GM23338 (cell line): ENCODE results near the gene PLXNC1. TPM values are rescaled to one million over a fixed set of nuclear protein-coding genes. Genes with fewer than 3 reads are reported as not detected.

Source experiments
- ATAC-seq: fragments of 200-7000 bp; cut with Tn5 transposase; 3 replicates; pipeline ENCODE4 v1.9.1; 2020
- DNase-seq: peaks from one replicate; pipeline ENCODE4 v3.0.0-alpha.2; 2015; ENCODE audit warnings: low spot score
- H2AFZ ChIP-seq: fragments of 200-600 bp; sonication (generic); 2 replicates; pipeline ENCODE4 v1.8.0; 2016; ENCODE audit warnings: antibody characterized with exemption, mild to moderate bottlenecking, moderate library complexity
- H3F3A ChIP-seq: fragments of 200-600 bp; sonication (generic); replicated peaks from 2 replicates; pipeline ENCODE4 v1.8.0; 2017; ENCODE audit warnings: antibody characterized with exemption, mixed run types, low read depth
- H3K27ac ChIP-seq: fragments of 200-600 bp; sonication (generic); 2 replicates; pipeline ENCODE4 v1.6.1; 2016; ENCODE audit warnings: low read depth
- H3K27me3 ChIP-seq: fragments of 200-600 bp; sonication (generic); 2 replicates; pipeline ENCODE4 v1.8.0; 2016; ENCODE audit warnings: mild to moderate bottlenecking, mixed run types, moderate library complexity; ENCODE audit not compliant: insufficient read depth
- H3K36me3 ChIP-seq: fragments of 200-600 bp; sonication (generic); 2 replicates; pipeline ENCODE4 v1.8.0; 2016; ENCODE audit warnings: mild to moderate bottlenecking; ENCODE audit not compliant: insufficient read depth
- H3K4me1 ChIP-seq: fragments of 200-600 bp; sonication (generic); 2 replicates; pipeline ENCODE4 v1.8.0; 2016; ENCODE audit warnings: mild to moderate bottlenecking, moderate library complexity; ENCODE audit not compliant: insufficient read depth
- H3K4me2 ChIP-seq: fragments of 200-600 bp; sonication (generic); 2 replicates; pipeline ENCODE4 v1.7.1; 2017; ENCODE audit warnings: mixed run types
- H3K4me3 ChIP-seq: fragments of 200-600 bp; sonication (generic); 2 replicates; pipeline ENCODE4 v1.6.1; 2016; ENCODE audit warnings: mixed run types
- H3K79me2 ChIP-seq: fragments of 200-600 bp; sonication (generic); replicated peaks from 2 replicates; pipeline ENCODE4 v1.8.0; 2017; ENCODE audit warnings: mild to moderate bottlenecking; ENCODE audit not compliant: insufficient read depth
- H3K9me2 ChIP-seq: fragments of 200-600 bp; sonication (generic); 2 replicates; pipeline ENCODE4 v1.8.0; 2017; ENCODE audit not compliant: insufficient read depth
- H4K20me1 ChIP-seq: fragments of 200-600 bp; sonication (generic); replicated peaks from 2 replicates; pipeline ENCODE4 v1.8.0; 2017; ENCODE audit warnings: mild to moderate bottlenecking; ENCODE audit not compliant: insufficient read depth
- H3K27ac Mint-ChIP-seq: 2 replicates; pipeline ENCODE4 v1.8.0; 2020; ENCODE audit warnings: inconsistent platforms, mild to moderate bottlenecking, moderate library complexity, mixed read lengths
- H3K27me3 Mint-ChIP-seq: 3 replicates; pipeline ENCODE4 v1.8.0; 2022; ENCODE audit warnings: low read depth, mild to moderate bottlenecking, moderate library complexity, mixed read lengths, inconsistent platforms; ENCODE audit not compliant: insufficient read depth, poor library complexity
- H3K36me3 Mint-ChIP-seq: 3 replicates; pipeline ENCODE4 v1.8.0; 2021; ENCODE audit warnings: low read depth, mild to moderate bottlenecking, inconsistent platforms, moderate library complexity, mixed read lengths
- H3K4me1 Mint-ChIP-seq: 3 replicates; pipeline ENCODE4 v1.8.0; 2020; ENCODE audit warnings: mild to moderate bottlenecking, inconsistent platforms, mixed read lengths
- H3K4me3 Mint-ChIP-seq: 3 replicates; pipeline ENCODE4 v1.8.0; 2021; ENCODE audit warnings: moderate library complexity, mild to moderate bottlenecking, inconsistent platforms, mixed read lengths
- H3K9me3 Mint-ChIP-seq: 3 replicates; pipeline ENCODE4 v1.8.0; 2020; ENCODE audit warnings: moderate library complexity, mild to moderate bottlenecking, inconsistent platforms, mixed read lengths
- CREB1 ChIP-seq: fragments of 250-450 bp; sonication (Bioruptor Pico); IDR thresholded peaks from 2 replicates; pipeline ENCODE4 v1.5.0; 2020; ENCODE audit warnings: low read depth, mild to moderate bottlenecking, moderate library complexity
- ETS1 ChIP-seq: IDR thresholded peaks from 2 replicates; pipeline ENCODE4 v1.6.1; 2016; ENCODE audit warnings: antibody characterized with exemption
- EZH2 ChIP-seq: fragments of 200-600 bp; sonication (generic); IDR thresholded peaks from one replicate; pipeline ENCODE4 v1.8.0; 2017; ENCODE audit warnings: antibody characterized with exemption, mild to moderate bottlenecking, low read depth; ENCODE audit not compliant: unreplicated experiment
- EZH2phosphoT487 ChIP-seq: fragments of 200-600 bp; sonication (generic); IDR thresholded peaks from one replicate; pipeline ENCODE4 v1.8.1; 2018; ENCODE audit warnings: antibody characterized with exemption; ENCODE audit not compliant: unreplicated experiment
- JUNB ChIP-seq: IDR thresholded peaks from one replicate; pipeline ENCODE4 v1.6.1; 2016; ENCODE audit warnings: antibody characterized with exemption; ENCODE audit not compliant: unreplicated experiment
- NANOG ChIP-seq: IDR thresholded peaks from 2 replicates; pipeline ENCODE4 v1.6.1; 2016; ENCODE audit warnings: antibody characterized with exemption, borderline replicate concordance
- POLR2AphosphoS5 ChIP-seq: IDR thresholded peaks from 2 replicates; pipeline ENCODE4 v1.6.1; 2016; ENCODE audit warnings: antibody characterized with exemption, low read depth
- REST ChIP-seq: IDR thresholded peaks from one replicate; pipeline ENCODE4 v1.6.1; 2018; ENCODE audit warnings: antibody characterized with exemption; ENCODE audit not compliant: unreplicated experiment
- STAT1 ChIP-seq: IDR thresholded peaks from one replicate; pipeline ENCODE4 v1.6.1; 2016; ENCODE audit warnings: antibody characterized with exemption; ENCODE audit not compliant: unreplicated experiment
- ZNF114 ChIP-seq: fragments of 250-450 bp; sonication (Bioruptor Pico); IDR thresholded peaks from 2 replicates; pipeline ENCODE4 v1.5.0; 2020; ENCODE audit warnings: mild to moderate bottlenecking, moderate library complexity
- ZNF331 ChIP-seq: fragments of 250-450 bp; sonication (Bioruptor Pico); IDR thresholded peaks from 2 replicates; pipeline ENCODE4 v1.5.0; 2020; ENCODE audit warnings: low read depth, mild to moderate bottlenecking, moderate library complexity
- ZNF462 ChIP-seq: fragments of 250-450 bp; sonication (Bioruptor Pico); IDR thresholded peaks from 2 replicates; pipeline ENCODE4 v1.5.0; 2020; ENCODE audit warnings: mild to moderate bottlenecking, moderate library complexity
- polyA plus RNA-seq: library from polyadenylated mRNA; unstranded; fragments of >200 nt; fragmentation: Nextera tagmentation; extraction: Ambion mirVana; gene quantifications from 2 replicates; pipeline ENCODE4 v1.2.1, GENCODE V29; 2016
- total RNA-seq: library from RNA; depleted of rRNA; stranded (reverse); fragments of >200 nt; shearing (Covaris generic); gene quantifications from 2 replicates; pipeline ENCODE4 v1.2.3, GENCODE V29; 2014
- TF ChIP-seq, protein P1 (sequence below), 2 experiments: fragments of 200-600 bp in 1 of 2; sonication (generic) in 1 of 2; conservative IDR thresholded peaks; 2 replicates each; pipeline versions ENCODE4 v1.5.1 to v1.6.1; 2016 to 2017; ENCODE audit warnings: antibody characterized with exemption in 2 of 2, low read depth in 2 of 2, mild to moderate bottlenecking in 2 of 2, moderate library complexity in 1 of 2

Gene PLXNC1
- total and polyA plus RNA-seq, 2 experiments from 2014 or later, result 1.9 to 6.5 TPM

- Histone ChIP-seq H3K36me3 (no peaks in the 10 kb centered on the region), H2AFZ (no peak overlapping the region), H3K79me2 (no peaks in the 10 kb centered on the region), H3K9me2 (no peaks in the 10 kb centered on the region), H3F3A (0 out of 2 replicates have a peak, but pooled peaks cover 8% of the 10 kb centered on the region), H4K20me1 (no peaks in the 10 kb centered on the region; the same call in 1 of the 2 replicates), H3K4me1 (peaks cover 26% of the 10 kb centered on the region), H3K27me3 (peaks cover 66% of the 10 kb centered on the region), H3K4me3 (no peak overlapping the region), H3K27ac (no peak overlapping the region), H3K4me2 (no peak overlapping the region)
- H3K27ac Mint-ChIP-seq, result no peak overlapping the region
- TF ChIP-seq, protein P1, sequence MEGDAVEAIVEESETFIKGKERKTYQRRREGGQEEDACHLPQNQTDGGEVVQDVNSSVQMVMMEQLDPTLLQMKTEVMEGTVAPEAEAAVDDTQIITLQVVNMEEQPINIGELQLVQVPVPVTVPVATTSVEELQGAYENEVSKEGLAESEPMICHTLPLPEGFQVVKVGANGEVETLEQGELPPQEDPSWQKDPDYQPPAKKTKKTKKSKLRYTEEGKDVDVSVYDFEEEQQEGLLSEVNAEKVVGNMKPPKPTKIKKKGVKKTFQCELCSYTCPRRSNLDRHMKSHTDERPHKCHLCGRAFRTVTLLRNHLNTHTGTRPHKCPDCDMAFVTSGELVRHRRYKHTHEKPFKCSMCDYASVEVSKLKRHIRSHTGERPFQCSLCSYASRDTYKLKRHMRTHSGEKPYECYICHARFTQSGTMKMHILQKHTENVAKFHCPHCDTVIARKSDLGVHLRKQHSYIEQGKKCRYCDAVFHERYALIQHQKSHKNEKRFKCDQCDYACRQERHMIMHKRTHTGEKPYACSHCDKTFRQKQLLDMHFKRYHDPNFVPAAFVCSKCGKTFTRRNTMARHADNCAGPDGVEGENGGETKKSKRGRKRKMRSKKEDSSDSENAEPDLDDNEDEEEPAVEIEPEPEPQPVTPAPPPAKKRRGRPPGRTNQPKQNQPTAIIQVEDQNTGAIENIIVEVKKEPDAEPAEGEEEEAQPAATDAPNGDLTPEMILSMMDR (conservative IDR thresholded peaks at IDR 0.05; ENCODE audit: low read depth in 2 of 2), result no peak
- no peak for TF ChIP-seq NANOG
- no peak for TF ChIP-seq ZNF331 (CRISPR knock-in tag)
- no peak for TF ChIP-seq JUNB
- TF ChIP-seq ETS1, result no peak
- TF ChIP-seq STAT1, result no peak
- no peak for TF ChIP-seq REST
- TF ChIP-seq ZNF114, result no peak
- TF ChIP-seq CREB1, result no peak
- TF ChIP-seq EZH2phosphoT487, result no peak
- no peak for TF ChIP-seq POLR2AphosphoS5
- no peak for TF ChIP-seq EZH2
- no peak for TF ChIP-seq ZNF462 (CRISPR knock-in tag)
- ATAC-seq (no peak), DNase-seq (no peak)
- peaks cover 28% of the 10 kb centered on the region for H3K4me1 Mint-ChIP-seq
- no peaks in the 10 kb centered on the region for H3K9me3 Mint-ChIP-seq
- H3K36me3 Mint-ChIP-seq, result no peaks in the 10 kb centered on the region
- peaks cover 30% of the 10 kb centered on the region for H3K27me3 Mint-ChIP-seq
- H3K4me3 Mint-ChIP-seq, result no peak overlapping the region
Measured at GRCh38 chr12:94162108-94162507, 13.7 kb downstream of the PLXNC1 start.
